ENCODE measurements around the gene VMAC.

GRCh38 chr19:5929625-5930024, 25.0 kb downstream of the VMAC start:
- TF ChIP-seq MYC (IDR thresholded peaks at IDR 0.05; ENCODE audit: low read depth, low read length) (no peak), CTCF (IDR thresholded peaks at IDR 0.05; ENCODE audit: extremely low read depth in 1 of 2, insufficient read depth in 1 of 2, low read depth in 1 of 2, low read length in 2 of 2) (no peak), POLR2A (IDR thresholded peaks at IDR 0.05; ENCODE audit: low read depth, low read length) (no peak), POLR2AphosphoS5 (IDR thresholded peaks at IDR 0.05; ENCODE audit: insufficient read depth, low read depth, low read length) (no peak), JUN (IDR thresholded peaks at IDR 0.05; ENCODE audit: borderline replicate concordance, insufficient read depth, insufficient read length, low read depth) (no peak), MAX (IDR thresholded peaks at IDR 0.05; ENCODE audit: insufficient read depth, insufficient read length) (no peak), GATA2 (IDR thresholded peaks at IDR 0.05; ENCODE audit: insufficient read depth, insufficient read length, low read depth, low read length) (no peak)
